Central memory CD8-positive, alpha-beta T cell (primary cell): Measurements from ENCODE around the gene LOXHD1.

Source experiments
- ATAC-seq: fragments of 150-1000 bp; cut with Tn5 transposase; replicated peaks from 2 replicates; pipeline ENCODE4 v1.10.0; 2022; ENCODE audit warnings: mild to moderate bottlenecking, moderate FRiP score, moderate number of reproducible peaks; ENCODE audit not compliant: poor library complexity, severe bottlenecking; ENCODE audit errors: extremely low read depth
- DNase-seq, 2 donors: peaks; one replicate each; pipeline ENCODE4 v3.0.0; 2021; ENCODE audit warnings: low spot score in 2 of 2
- H3K27ac Mint-ChIP-seq: one replicate; pipeline ENCODE4 v1.8.0; 2022; ENCODE audit warnings: low read depth, mild to moderate bottlenecking, moderate library complexity, mixed read lengths
- H3K27me3 Mint-ChIP-seq: one replicate; pipeline ENCODE4 v1.8.0; 2022; ENCODE audit warnings: mixed read lengths
- H3K36me3 Mint-ChIP-seq: one replicate; pipeline ENCODE4 v1.8.0; 2022; ENCODE audit warnings: mild to moderate bottlenecking, moderate library complexity, mixed read lengths; ENCODE audit not compliant: insufficient read depth
- H3K4me1 Mint-ChIP-seq: one replicate; pipeline ENCODE4 v1.8.0; 2022; ENCODE audit warnings: mixed read lengths
- H3K4me3 Mint-ChIP-seq: one replicate; pipeline ENCODE4 v1.8.0; 2022; ENCODE audit warnings: mild to moderate bottlenecking, moderate library complexity, mixed read lengths
- H3K9me3 Mint-ChIP-seq: one replicate; pipeline ENCODE4 v1.8.0; 2022; ENCODE audit warnings: mixed read lengths

LOXHD1 gene

GRCh38 chr18:46449499-46449898, 207.5 kb downstream of the LOXHD1 start:
- no peak overlapping the region for H3K27ac Mint-ChIP-seq
- DNase-seq (no peak), ATAC-seq (no peak)
- H3K4me3 Mint-ChIP-seq, result no peak overlapping the region
- no peaks in the 10 kb centered on the region for H3K36me3 Mint-ChIP-seq
- peaks cover 62% of the 10 kb centered on the region for H3K27me3 Mint-ChIP-seq
- H3K4me1 Mint-ChIP-seq, result no peaks in the 10 kb centered on the region
- H3K9me3 Mint-ChIP-seq, result no peaks in the 10 kb centered on the region

- Mint-ChIP-seq H3K4me1 (no peaks in the 10 kb centered on the region), H3K36me3 (no peaks in the 10 kb centered on the region), H3K27ac (no peak overlapping the region), H3K27me3 (peaks cover 62% of the 10 kb centered on the region), H3K9me3 (no peaks in the 10 kb centered on the region), H3K4me3 (no peak overlapping the region)
- no peak for ATAC-seq
- DNase-seq, result no peak
These were observed 208.0 kb downstream of the LOXHD1 start for GRCh38 chr18:46449033-46449432.

GRCh38 chr18:46448347-46448746, 208.7 kb downstream of the LOXHD1 start:
- DNase-seq (no peak), ATAC-seq (no peak)
- H3K27ac Mint-ChIP-seq, result no peak overlapping the region
- no peaks in the 10 kb centered on the region for H3K9me3 Mint-ChIP-seq
- no peaks in the 10 kb centered on the region for H3K4me1 Mint-ChIP-seq
- H3K4me3 Mint-ChIP-seq, result no peak overlapping the region
- H3K36me3 Mint-ChIP-seq, result no peaks in the 10 kb centered on the region
- peaks cover 62% of the 10 kb centered on the region for H3K27me3 Mint-ChIP-seq

- ATAC-seq (no peak), DNase-seq (no peak)
- Mint-ChIP-seq H3K4me1 (no peaks in the 10 kb centered on the region), H3K27ac (no peak overlapping the region), H3K27me3 (peaks cover 58% of the 10 kb centered on the region), H3K9me3 (no peaks in the 10 kb centered on the region), H3K36me3 (no peaks in the 10 kb centered on the region), H3K4me3 (no peak overlapping the region)
These were observed 209.2 kb downstream of the LOXHD1 start for GRCh38 chr18:46447792-46448191.

GRCh38 chr18:46447323-46447722, 209.7 kb downstream of the LOXHD1 start:
- DNase-seq, result no peak
- peaks cover 56% of the 10 kb centered on the region for H3K27me3 Mint-ChIP-seq
- H3K4me3 Mint-ChIP-seq, result no peak overlapping the region
- no peaks in the 10 kb centered on the region for H3K36me3 Mint-ChIP-seq
- ATAC-seq, result no peak
- H3K9me3 Mint-ChIP-seq, result no peaks in the 10 kb centered on the region
- no peaks in the 10 kb centered on the region for H3K4me1 Mint-ChIP-seq
- H3K27ac Mint-ChIP-seq, result no peak overlapping the region

GRCh38 chr18:46445522-46446313, 211.3 kb downstream of the LOXHD1 start:
- no peaks in the 10 kb centered on the region for H3K36me3 Mint-ChIP-seq

GRCh38 chr18:46439037-46439436, 218.0 kb downstream of the LOXHD1 start:
- no peaks in the 10 kb centered on the region for H3K36me3 Mint-ChIP-seq
- DNase-seq, result no peak
- no peak for ATAC-seq

More at GRCh38 chr18:46445522-46446313, 211.3 kb downstream of the LOXHD1 start:
- Mint-ChIP-seq H3K9me3 (no peaks in the 10 kb centered on the region), H3K4me1 (no peaks in the 10 kb centered on the region), H3K27ac (no peak overlapping the region), H3K4me3 (no peak overlapping the region), H3K27me3 (peaks cover 52% of the 10 kb centered on the region)
- DNase-seq, result no peak
- ATAC-seq, result no peak

GRCh38 chr18:46437061-46437460, 220.0 kb downstream of the LOXHD1 start:
- Mint-ChIP-seq H3K4me1 (no peaks in the 10 kb centered on the region), H3K27ac (no peak overlapping the region), H3K4me3 (no peak overlapping the region), H3K27me3 (peaks cover 34% of the 10 kb centered on the region), H3K9me3 (no peaks in the 10 kb centered on the region), H3K36me3 (no peaks in the 10 kb centered on the region)
- no peak for DNase-seq
- ATAC-seq, result no peak

More at GRCh38 chr18:46439037-46439436, 218.0 kb downstream of the LOXHD1 start:
- Mint-ChIP-seq H3K27ac (no peak overlapping the region), H3K4me3 (no peak overlapping the region), H3K9me3 (no peaks in the 10 kb centered on the region), H3K27me3 (peaks cover 32% of the 10 kb centered on the region), H3K4me1 (no peaks in the 10 kb centered on the region)

GRCh38 chr18:46436621-46437020, 220.4 kb downstream of the LOXHD1 start:
- DNase-seq, result no peak
- Mint-ChIP-seq H3K27me3 (peaks cover 39% of the 10 kb centered on the region), H3K9me3 (no peaks in the 10 kb centered on the region), H3K27ac (no peak overlapping the region), H3K4me3 (no peak overlapping the region), H3K36me3 (no peaks in the 10 kb centered on the region), H3K4me1 (no peaks in the 10 kb centered on the region)
- ATAC-seq, result no peak

- H3K27me3 Mint-ChIP-seq, result peaks cover 54% of the 10 kb centered on the region
- no peak for DNase-seq
- H3K36me3 Mint-ChIP-seq, result no peaks in the 10 kb centered on the region
- ATAC-seq, result no peak
- no peaks in the 10 kb centered on the region for H3K9me3 Mint-ChIP-seq
- H3K4me1 Mint-ChIP-seq, result no peaks in the 10 kb centered on the region
- H3K27ac Mint-ChIP-seq, result no peak overlapping the region
- no peak overlapping the region for H3K4me3 Mint-ChIP-seq
These were observed 222.0 kb downstream of the LOXHD1 start for GRCh38 chr18:46435031-46435430.

- H3K4me3 Mint-ChIP-seq, result no peak overlapping the region
- no peaks in the 10 kb centered on the region for H3K4me1 Mint-ChIP-seq
- peaks cover 59% of the 10 kb centered on the region for H3K27me3 Mint-ChIP-seq
- no peaks in the 10 kb centered on the region for H3K36me3 Mint-ChIP-seq
- DNase-seq, result no peak
- no peak for ATAC-seq
- no peak overlapping the region for H3K27ac Mint-ChIP-seq
- H3K9me3 Mint-ChIP-seq, result no peaks in the 10 kb centered on the region
These were observed 222.4 kb downstream of the LOXHD1 start for GRCh38 chr18:46434629-46435028.

- Mint-ChIP-seq H3K27me3 (peaks cover 60% of the 10 kb centered on the region), H3K36me3 (no peaks in the 10 kb centered on the region), H3K4me3 (no peak overlapping the region), H3K27ac (no peak overlapping the region), H3K9me3 (no peaks in the 10 kb centered on the region), H3K4me1 (no peaks in the 10 kb centered on the region)
- DNase-seq (no peak), ATAC-seq (no peak)
These were observed 223.7 kb downstream of the LOXHD1 start for GRCh38 chr18:46433121-46433826.
